Uterus (tissue), 2 donors: ENCODE data around the gene ASTN1.

ENCODE experiments used
- CTCF ChIP-seq, 4 experiments: fragments of 200-600 bp in 2 of 4; fragments of 450-650 bp in 2 of 4; sonication (generic) in 2 of 4; IDR thresholded peaks; one replicate each; pipeline ENCODE4 v1.5.1; 2016 to 2019; ENCODE audit warnings: antibody characterized with exemption in 4 of 4, mild to moderate bottlenecking in 2 of 4, moderate library complexity in 1 of 4
- POLR2A ChIP-seq, 2 donors: fragments of 450-650 bp; IDR thresholded peaks; one replicate each; pipeline ENCODE4 v1.6.1; 2016; ENCODE audit warnings: antibody characterized with exemption in 2 of 2, mild to moderate bottlenecking in 1 of 2, moderate library complexity in 1 of 2

- TF ChIP-seq POLR2A (IDR thresholded peaks at IDR 0.05) = no peak
- no peak for TF ChIP-seq CTCF (IDR thresholded peaks at IDR 0.05)
These were observed 170.9 kb downstream of the ASTN1 start for GRCh38 chr1:176993587-176993986.
